Activated CD8-positive, alpha-beta memory T cell treated with anti-CD3 and anti-CD28 coated beads, Interleukin-2, amount 50 U/mL, for 24 hours (primary cell): ENCODE results near the gene MAP4K4.

Experiments used
- DNase-seq: peaks from one replicate; pipeline ENCODE4 v3.0.0-alpha.2; 2020; ENCODE audit errors: extremely low read depth

Gene MAP4K4

DNA sequence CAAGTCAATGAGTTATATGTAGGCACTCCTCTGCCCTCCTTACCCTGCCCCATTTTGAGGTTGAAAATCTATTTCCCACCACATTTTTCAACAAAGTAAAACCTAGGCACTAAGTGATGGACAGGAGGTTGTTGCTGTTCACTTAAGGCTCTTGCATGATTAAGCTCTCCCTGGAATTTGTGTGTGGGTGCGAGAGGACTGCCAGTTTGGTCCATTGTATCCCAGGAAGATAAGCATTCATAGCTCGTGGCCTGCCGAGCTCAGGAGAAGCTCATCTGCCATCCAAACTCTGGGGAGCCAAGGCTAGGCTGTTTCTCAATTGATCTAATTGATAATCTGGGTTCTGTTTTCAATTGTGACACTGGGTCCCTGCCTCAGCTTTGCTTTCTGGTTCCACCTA lies 4.7 kb upstream of the MAP4K4 start:
- no peak for DNase-seq

DNA sequence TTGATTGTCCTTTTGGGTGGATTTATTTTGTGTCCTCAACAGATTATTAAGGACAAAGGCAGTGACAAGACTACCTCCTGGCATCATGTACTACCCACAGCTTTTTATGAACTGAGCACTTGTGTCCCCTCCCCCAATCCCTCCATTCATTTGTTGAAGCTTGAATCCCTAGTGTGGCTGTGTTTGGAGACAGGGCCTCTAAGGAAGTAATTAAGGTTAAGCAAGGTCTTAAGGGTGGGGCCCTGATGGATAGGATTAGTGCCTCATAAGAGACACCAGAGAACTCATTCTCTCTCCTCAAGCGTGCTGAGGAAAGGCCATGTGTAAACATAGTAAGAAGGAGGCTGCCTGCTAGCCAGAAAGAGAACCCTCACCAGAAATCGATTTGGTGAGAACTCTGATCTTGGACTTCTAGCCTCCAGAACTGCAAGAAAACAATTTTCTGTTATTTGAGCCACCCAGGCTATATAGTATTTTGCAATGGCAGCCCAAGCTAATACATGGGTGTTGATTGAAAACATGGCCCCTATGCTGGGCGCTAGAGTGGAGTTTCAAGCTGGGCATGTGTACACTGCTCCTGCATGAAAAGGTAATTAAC lies 3.4 kb upstream of the MAP4K4 start:
- DNase-seq, result no peak

DNA sequence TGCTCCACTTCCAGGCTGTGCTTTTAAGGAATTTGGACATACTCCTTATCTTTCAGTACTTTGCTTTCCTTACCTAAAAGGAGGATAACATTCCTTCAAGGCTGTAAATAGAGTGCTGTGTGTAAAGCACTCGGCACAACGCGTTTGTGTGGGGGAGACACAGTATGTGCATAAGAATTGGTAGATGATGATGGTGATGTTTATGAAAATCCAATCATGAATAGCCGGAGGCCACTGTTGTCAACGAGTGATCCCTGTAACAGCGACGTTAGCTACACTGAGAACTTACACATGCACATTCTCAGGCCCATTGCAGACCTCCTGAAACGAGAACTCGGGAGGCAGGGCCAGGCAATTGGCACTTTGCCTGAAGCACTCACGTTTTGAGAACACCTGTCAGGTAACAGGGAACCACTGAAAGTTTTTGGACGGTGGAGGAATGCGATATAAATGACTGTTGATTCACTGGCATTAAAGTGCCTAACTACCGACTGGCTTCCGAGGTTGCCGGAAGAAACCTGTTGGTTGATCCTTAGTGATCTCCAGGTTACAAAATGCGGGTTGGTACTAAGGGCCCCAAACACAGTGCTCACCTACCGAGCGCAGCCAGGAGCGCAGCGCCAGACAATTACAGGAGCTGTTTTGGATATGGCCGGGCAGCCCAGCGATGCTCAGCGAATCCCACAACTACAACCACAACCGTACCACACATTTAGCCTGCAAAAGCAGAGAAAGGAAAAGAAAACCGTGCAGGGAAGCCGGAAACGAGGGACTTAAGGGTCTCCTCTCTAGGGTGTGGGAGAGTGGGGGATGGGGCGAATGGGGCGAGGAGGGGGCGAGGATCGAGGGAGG lies 1.0 kb upstream of the MAP4K4 start:
- DNase-seq, result no peak

DNA sequence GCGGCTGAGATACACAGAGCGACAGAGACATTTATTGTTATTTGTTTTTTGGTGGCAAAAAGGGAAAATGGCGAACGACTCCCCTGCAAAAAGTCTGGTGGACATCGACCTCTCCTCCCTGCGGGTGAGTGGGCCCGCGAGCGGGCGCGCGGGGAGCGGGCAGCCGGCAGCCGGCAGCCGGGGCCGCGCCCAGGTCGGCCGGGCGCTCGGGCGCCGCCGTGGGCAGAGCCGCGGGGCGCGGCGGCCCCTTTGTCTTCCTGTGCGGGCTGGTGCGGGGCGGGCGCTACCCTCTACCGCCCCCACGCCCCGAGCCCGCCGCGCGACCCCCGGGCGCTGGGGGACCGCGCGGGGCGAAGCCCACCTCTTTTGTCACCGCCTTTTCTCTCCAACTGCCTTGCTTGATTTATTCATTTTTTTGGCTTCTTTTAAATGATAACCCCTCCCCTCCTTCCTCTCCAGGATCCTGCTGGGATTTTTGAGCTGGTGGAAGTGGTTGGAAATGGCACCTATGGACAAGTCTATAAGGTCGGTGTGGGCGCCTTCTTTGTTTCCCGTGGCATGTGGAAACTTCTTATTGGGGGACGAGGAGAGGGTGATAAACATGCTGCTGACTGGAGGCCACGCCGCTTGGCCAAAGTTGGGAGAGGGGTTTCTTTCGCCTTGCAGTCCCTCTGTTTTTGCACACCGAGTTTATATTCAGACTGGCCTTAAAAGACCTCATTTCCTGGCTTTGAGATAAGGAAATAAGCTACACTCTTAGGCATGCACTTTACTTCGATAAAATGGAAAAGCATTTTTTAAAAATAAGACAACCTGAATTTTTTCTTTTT lies 722 bp downstream of the MAP4K4 start:
- DNase-seq, result no peak

DNA sequence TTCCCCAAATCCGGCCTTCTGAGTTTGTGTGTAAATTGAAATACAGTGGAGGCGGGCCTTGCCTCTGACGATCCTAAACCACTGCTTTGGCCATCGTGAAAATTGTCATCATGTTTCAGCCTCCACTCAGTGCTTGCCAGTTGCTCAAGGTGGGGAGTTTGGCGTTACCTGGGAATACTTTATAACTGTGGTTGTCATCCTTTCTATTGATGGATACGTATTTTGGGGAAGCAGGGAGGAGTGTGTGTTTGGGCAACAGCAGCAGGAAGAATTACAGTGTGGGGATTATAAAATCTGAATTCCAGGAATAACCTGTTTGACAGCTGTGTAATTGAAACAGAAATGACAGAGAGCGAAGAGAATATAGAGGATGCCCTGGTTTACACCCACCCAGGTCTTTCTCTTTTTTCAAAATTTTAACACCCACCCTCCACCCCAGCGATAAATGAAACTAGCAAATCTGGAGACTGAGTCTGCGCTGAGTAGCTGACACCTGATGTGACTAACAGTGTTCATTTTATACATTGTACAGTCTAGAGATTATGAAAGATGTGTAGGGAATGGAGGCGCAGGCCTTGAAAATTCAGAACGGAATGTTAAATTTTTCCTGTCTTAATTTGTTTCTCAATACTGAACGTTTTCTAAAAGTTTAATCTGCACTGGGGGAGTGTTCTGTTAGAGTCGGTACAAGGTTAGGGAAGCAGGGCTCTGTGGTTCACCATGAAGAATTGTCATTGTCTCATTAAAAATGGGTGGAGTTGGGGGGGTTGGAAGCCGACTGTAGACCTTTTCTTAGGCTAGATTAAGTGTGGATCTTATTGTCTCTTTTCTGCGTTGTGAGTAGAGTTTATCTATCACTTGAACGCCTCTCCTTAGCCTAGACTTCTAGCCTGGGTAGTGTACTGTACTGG lies 1.6 kb downstream of the MAP4K4 start:
- no peak for DNase-seq

DNA sequence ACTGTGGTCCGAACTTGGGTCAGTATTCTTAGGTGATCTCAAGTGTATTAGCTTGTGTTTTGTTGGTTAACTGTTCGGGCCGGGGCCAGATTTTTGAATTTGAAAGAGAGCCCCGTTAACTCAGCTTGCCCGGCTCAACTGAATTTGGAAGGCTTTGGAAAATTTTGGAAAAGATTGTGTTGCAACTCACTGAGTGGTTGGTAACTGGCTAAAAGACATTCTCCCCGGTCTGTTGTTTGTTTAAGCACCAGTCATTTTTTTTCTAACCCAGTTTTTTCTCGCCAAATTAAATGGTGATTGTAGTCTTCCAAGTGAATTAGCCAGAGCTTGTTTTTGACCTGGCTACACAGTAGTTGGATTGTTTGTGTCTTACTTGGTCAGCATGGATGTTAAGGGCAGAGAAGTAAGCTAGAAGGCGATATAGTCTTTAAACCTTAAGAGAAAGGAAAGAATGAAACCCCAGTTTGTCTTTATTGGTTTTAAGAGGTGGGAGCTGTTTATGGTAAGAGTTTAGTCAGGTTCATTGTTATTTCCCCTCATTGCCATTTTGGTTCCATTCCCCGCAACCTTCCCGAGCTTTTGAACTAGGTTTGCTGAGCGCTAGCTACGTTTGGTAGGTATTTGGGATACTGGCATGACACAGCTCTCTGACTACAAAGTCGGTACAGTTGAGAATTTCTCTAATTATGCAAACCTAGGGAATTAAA lies 2.4 kb downstream of the MAP4K4 start:
- no peak for DNase-seq

DNA sequence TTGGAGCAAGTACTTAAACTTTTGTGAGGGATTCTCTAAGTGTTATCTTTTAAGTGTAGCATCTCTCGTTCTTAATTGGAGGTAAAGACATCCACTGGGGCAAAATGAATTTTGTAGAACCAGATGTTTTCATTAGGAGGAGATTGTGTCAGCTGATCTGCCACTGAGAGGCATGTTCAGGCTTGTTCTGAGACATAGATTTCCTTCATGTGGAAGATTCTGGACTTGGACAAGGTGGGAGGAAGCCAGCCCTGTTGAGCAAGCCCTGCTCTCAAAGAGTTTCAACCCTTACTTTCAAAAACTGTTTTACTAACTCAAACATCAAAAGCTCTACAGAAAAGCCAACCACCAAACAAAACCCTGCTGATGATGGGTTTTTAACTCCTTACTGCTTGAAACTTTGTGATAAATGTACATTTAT lies 6.5 kb downstream of the MAP4K4 start:
- no peak for DNase-seq

DNA sequence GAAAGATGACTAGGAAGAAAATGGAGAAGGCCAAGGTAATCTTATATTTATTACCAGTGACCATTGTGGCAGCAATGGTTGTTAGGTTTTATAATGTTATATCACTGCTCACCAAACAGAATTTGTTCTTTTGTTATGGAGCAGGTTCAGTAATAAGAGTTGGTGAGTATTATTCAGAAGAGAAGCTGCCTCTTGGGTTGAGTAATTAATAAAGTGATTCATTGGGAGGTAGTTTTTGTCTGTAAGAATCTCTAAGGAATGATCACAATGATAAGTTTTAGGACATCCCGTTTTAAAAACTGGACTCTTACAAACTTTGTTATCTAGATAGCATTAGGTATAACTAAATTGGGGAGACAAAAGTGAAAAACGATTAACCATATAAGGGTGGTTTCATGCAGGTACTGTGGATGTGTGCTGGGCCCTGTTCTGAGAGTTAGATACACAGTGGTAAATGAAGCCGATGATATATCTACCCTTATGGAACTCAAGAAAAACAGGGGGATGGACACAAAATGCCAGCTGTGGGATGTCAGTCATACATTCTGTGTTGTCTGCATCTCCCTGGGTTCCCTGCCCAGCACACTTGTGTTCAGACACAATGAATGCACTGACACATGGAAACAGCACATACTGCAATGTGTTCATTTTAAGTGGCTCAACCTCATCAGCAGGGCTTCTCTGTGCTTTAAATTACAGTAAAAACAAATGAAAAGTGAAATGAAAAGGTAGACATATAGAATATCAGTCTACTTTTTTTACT lies 7.5 kb downstream of the MAP4K4 start:
- DNase-seq, result no peak

DNA sequence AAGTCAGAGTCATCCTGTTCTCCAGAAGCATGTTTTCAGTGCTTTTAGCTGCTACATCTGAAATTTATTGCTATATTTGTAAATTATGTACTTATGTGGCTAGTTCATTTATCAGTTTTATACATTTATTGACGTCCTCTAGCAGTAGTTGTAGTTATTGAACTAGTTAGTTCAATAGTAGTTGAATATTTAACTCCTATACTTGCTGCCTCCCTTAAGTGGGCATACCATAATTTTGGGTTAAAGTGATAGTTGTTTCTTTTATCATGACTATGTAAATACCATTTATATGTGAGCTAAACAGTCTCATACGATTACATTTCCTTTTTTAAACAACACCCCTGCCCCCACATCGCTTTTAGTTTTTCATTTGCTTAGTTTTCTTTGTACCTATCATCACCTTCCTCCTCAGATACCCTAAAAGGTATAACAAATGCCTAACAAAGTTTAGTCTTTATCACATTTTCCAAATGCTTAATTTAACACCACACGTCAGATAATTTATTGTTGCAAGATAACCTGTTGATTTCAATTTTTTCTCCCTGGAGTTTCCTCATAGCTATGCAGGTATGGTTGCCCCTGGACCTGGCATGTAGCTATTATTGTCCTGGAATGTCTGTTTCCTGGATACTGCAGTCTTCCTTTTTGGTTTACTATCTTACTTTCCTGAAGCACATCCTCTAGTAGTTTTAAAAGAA lies 8.8 kb downstream of the MAP4K4 start:
- DNase-seq, result no peak

DNA sequence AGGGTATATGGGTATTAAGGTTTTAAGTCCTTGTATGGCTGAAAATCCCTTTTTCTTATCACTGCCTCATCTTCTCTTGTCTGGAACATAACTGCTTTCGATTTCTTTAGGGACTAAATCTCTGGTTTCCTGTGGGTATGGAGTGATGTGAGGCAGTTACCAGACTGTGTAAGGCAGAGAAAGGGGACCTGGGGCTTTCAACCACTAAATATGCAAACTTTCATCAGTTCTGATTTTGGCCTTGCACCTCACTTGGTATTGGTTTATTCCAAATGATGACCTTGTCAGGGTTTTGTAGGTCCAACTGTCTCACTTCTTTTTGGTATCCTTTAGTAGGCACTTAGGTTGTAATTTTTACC lies 9.3 kb downstream of the MAP4K4 start:
- DNase-seq, result no peak

DNA sequence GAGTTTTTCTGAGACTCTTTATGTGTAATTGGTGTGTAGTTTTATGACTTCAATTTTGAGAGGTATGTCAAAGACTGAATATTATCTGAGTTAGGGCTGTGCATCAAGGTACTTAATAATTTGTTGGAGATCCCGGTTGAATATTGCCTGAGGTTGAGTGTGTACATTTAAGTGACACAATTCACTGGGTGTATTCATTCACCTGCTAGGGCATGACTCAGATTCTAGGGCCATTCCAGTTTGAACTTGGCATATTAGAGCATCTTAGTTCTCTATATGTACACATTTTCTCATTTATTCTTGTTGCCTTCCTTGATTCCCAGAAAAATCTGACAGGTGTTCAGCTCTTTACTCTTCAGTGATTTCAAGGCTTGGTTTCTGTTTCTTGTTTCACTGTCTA lies 12.5 kb downstream of the MAP4K4 start:
- DNase-seq, result no peak

DNA sequence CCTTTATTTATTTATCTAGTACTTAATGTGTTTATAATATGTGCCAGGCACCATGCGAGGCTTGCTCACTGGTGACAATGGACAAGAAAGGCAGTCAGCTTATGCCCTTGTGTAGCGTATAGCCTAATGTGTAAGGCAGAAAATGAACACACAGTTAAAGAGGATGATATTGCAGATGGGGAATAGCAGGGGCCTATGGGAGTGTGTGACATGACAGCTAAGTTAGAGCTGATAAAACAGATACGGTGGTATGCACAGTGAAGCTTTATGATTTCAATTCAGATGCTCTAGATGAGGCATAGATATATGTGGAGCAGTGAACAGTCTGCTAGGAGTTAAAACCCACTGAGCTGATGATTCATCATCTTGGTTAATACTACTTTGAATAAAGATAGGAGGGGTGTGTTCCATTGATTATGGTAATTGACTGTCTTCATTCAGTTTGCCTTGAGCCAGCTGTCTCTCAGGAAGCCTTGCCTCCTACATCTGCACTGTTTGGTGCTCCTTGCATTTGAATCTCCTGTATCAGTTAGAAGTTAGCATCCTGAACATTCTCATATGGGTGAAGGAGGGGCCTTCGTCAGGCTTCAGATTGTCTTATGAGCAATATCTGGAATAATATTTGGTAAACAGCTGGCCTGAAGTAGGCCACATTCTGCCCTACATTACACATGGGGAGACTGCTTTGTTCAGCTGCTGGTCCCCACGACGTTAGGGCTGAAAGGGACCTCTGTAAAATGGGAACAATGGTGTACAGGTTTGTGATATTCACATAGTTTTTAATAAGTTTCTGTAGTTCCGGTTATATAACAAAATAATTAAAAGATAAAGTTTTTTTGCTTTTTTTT lies 13.2 kb downstream of the MAP4K4 start:
- DNase-seq, result no peak

DNA sequence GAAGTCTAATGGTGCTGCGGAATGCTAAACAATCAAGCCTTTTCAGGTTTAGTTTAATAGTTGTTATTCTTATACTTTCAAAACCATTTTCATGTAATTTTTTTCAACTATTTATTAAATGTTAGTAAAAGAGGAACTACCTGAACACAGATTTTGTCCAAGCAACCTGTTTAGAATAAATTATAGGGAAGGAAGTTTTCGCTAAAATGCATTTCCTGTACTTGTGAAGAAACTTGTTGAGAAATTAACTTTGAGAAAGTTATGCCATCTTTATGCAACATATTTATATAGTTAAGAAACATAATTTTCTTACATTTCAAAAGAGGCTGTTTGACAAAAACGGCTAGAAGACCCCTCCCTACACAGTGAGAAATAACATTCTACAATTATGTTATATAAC lies 16.6 kb downstream of the MAP4K4 start:
- no peak for DNase-seq

DNA sequence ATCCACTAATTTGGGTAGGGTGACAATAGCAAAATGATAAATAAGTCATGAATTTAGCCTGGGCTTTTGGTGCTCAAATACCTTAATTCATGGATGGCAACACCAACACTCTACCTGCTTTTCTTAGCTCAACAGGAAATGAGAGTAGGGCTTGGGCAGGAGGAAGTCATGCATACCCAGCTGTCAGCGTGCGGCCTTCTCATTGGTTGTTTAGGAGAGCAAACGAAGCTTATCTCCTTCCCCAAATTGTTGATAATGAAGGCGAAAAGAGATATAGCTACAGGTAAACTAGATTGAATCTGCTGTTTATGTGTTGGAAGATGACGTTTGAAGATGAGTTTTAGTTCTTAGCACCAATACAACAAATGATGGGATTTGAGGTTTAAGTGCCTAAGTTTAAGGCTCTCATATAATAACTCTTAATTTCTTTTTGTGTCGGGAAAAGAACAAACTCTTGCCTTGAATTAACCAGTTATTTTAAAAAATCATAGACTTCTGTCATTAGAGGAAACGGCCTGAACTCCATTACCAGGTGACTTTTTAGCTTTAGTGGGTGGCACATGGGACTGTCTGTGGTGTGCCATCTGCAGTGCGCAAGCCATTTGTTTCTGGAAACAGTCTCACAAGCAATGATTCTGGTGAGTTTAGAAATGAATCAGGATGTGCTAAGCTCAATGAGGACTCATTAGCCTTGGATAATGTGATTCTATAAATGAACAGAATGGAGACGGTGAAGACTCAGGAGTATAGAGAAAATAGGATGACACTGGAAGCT lies 19.8 kb downstream of the MAP4K4 start:
- DNase-seq, result no peak

DNA sequence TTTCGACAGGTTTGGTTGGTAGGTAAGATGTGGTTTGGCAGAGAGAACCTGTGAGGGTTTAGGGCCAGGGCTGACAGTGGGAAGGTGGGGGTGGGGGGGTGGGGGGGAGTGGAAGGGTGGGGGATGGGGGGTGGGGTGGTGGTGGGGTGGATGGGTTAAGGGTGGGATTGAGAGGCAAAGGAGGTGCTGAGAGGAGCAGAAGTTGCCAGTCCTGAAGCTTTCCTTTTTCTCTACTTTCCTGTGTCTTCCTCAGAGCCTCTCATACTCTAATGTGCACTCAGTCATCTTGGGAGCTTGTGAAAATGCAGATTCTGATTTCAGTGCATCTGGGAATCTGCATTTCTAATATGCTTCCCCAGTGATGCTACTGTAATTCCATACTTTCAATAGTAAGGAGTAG lies 21.0 kb downstream of the MAP4K4 start:
- DNase-seq, result no peak

DNA sequence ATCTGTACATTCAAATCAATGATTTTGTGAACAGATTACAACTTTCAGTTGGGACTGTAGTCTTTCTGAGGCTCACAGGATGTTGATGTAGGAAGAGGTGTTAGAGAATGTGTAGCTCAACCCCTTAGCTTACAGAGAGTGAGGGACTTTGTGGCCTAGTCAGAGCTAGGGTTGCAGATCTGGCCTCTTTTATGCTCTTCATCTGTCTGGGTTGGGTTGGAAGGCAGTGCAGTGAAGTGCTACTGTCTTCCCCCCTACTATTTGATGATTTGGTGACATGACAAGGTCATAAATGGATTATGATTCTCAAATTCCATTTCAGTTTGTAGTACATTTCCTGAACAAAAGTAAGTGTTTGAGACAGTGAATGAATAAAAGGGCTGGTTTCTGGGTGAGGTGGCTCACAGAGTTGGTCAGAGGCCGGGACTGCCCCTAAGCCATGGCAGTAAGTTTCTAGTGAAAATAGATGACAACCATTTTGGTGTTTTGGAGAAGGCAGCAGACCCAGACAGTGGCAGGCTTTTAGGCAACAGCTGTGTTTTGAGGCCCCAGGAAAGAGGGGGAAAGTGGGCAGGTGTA lies 21.6 kb downstream of the MAP4K4 start:
- no peak for DNase-seq

DNA sequence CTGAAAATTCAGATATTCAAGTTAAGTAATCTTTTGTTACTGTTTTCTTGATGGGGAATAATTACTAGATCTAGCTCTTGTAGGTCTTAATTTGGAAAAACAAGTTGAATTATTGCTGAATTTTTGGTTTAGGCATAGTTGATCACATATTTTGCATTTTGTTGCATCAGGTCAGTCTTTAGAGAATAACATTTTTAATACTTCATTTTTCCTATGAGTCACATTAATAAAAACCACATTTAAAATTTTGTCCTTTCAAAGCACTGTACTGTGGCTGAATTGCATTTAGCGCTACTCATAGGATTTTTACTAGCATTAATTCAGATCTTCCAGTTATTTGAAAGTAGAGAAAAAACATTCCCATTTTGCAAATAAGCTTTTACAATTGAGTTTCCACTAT lies 23.2 kb downstream of the MAP4K4 start:
- no peak for DNase-seq

DNA sequence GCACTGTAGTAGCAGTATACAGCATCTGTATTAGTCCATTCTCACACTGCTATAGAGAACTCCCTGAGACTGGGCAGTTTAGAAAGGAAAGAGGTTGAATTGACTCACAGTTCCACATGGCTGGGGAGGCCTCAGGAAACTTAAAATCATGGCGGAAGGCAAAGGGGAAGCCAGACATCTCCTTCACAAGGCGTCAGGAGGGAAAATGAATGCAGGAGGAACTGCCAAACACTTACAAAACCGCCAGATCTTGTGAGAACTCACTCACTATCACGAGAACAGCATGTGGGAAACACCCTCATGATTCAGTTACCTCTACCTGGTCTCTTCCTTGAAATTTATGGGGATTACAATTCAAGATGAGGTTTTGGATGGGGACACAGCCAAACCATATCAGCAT lies 25.4 kb downstream of the MAP4K4 start:
- DNase-seq, result no peak
